GM12878 (cell line): Measurements from ENCODE around the gene RAB4B. TPM values are rescaled to one million over a fixed set of nuclear protein-coding genes. Genes with fewer than 3 reads are reported as not detected.

Source experiments
- BACH1 ChIP-seq: fragments of 450-650 bp; IDR thresholded peaks from 2 replicates; pipeline ENCODE4 v1.6.1; 2017; ENCODE audit warnings: mild to moderate bottlenecking, borderline replicate concordance
- MTA3 ChIP-seq: IDR thresholded peaks from 2 replicates; pipeline ENCODE4 v1.6.1; 2012; ENCODE audit warnings: low read length, inconsistent platforms, borderline replicate concordance
- MXI1 ChIP-seq: fragments of 150-350 bp; IDR thresholded peaks from 2 replicates; pipeline ENCODE4 v1.6.1; 2011; ENCODE audit warnings: low read depth, mild to moderate bottlenecking, inconsistent platforms, low read length, improper control_type of control experiment
- NRF1 ChIP-seq: conservative IDR thresholded peaks from 2 replicates; pipeline ENCODE4 v1.6.1; 2011; ENCODE audit warnings: mild to moderate bottlenecking, low read depth, low read length, improper control_type of control experiment
- ZBED1 ChIP-seq: IDR thresholded peaks from 2 replicates; pipeline ENCODE4 v1.6.1; 2016; ENCODE audit warnings: borderline replicate concordance
- polyA plus RNA-seq, 11 experiments: library from polyadenylated mRNA; depleted of rRNA in 4 of 11; unstranded in 6 of 11; stranded (reverse) in 5 of 11; fragments of >200 nt; fragmentation: Nextera tagmentation in 4 of 11; fragmentation: Illumina TruSeq in 1 of 11; extraction: Ambion mirVana in 4 of 11; extraction: Trizol in 1 of 11; gene quantifications; 1 replicate in 1 of 11; 2 replicates in 10 of 11; pipeline versions ENCODE4 v1.2.1 to v1.2.3, GENCODE V29; 2011 to 2016; ENCODE audit warnings: inconsistent platforms in 2 of 11, missing spikeins in 2 of 11, low read depth in 1 of 11
- total RNA-seq, 4 experiments: library from RNA; depleted of rRNA in 3 of 4; stranded (reverse); fragments of >200 nt in 3 of 4; fragmentation: Illumina TruSeq in 1 of 4; extraction: Trizol in 1 of 4; gene quantifications; 2 replicates each; pipeline versions ENCODE4 v1.2.1 to v1.2.3, GENCODE V29; 2013 to 2021
- TF ChIP-seq, protein P1 (sequence below): fragments of 450-650 bp; IDR thresholded peaks from 2 replicates; pipeline ENCODE4 v1.6.1; 2017; ENCODE audit warnings: mild to moderate bottlenecking, low read depth, inconsistent platforms; ENCODE audit not compliant: poor library complexity, severe bottlenecking
- TF ChIP-seq, protein P2 (sequence below): fragments of 450-650 bp; IDR thresholded peaks from 2 replicates; pipeline ENCODE4 v1.6.1; 2016; ENCODE audit warnings: mild to moderate bottlenecking, moderate library complexity, borderline replicate concordance
- TF ChIP-seq, protein P3 (sequence below): IDR thresholded peaks from 2 replicates; pipeline ENCODE4 v1.6.1; 2011; ENCODE audit warnings: low read depth, low read length, improper control_type of control experiment, borderline replicate concordance
- TF ChIP-seq, protein P4 (sequence below): fragments of 450-650 bp; IDR thresholded peaks from 2 replicates; pipeline ENCODE4 v1.6.1; 2016; ENCODE audit warnings: mild to moderate bottlenecking
- TF ChIP-seq, protein P5 (sequence below): fragments of 450-650 bp; formaldehyde crosslinking; IDR thresholded peaks from 2 replicates; pipeline ENCODE4 v1.4.0; 2020; ENCODE audit warnings: mild to moderate bottlenecking, moderate library complexity
- TF ChIP-seq, protein P6 (sequence below): fragments of 150-350 bp; IDR thresholded peaks from 2 replicates; pipeline ENCODE4 v1.6.1; 2016; ENCODE audit warnings: low read depth, low read length

RAB4B gene
- total and polyA plus RNA-seq, 10 of the 15 experiments (the other 5 are each of a cell fraction or from before 2014, with no cell fraction given): 0.60 to 51.5 (median 27.7) TPM

DNA sequence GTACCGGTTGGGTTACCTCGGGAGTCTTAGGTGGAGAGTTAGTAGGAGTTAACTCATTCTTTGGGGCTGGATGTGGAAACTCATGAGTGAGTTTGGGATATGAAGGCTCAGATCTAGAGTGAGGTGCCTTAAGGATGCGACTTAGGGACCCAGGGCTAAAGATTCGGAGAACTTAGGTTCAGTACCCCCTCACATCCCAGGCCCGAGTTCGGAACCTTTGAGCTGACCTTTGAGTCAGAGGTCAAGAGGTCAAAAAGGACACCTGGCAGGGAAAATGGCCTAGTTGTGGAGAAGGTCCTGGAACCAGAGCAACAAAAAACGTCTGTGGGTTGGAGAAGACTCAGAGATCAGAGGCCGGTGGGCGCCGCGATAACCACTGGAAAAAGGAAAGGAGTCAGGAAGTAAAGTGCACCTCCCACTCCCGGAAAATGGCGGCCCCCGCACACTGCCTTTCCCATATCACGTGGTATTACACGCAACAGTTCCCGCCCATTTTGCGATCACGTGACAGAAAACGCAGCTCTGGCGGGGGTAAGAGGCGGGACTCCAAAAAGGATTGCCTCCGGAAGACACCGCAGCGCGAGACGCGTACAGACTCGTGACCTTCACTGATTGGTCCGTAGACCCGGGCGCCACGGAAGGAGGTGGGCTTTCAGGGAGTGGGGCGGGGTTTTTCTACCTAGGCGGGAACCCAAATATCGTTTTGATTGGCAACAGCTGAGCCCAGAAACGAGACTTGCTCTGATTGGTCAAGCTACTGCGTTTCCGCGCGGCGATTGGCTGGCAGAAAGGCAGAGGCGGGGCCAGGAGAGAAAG, 27.8 kb upstream of the RAB4B start, which contains the start of gene ACTMAP (continued):
- TF ChIP-seq, protein P1, sequence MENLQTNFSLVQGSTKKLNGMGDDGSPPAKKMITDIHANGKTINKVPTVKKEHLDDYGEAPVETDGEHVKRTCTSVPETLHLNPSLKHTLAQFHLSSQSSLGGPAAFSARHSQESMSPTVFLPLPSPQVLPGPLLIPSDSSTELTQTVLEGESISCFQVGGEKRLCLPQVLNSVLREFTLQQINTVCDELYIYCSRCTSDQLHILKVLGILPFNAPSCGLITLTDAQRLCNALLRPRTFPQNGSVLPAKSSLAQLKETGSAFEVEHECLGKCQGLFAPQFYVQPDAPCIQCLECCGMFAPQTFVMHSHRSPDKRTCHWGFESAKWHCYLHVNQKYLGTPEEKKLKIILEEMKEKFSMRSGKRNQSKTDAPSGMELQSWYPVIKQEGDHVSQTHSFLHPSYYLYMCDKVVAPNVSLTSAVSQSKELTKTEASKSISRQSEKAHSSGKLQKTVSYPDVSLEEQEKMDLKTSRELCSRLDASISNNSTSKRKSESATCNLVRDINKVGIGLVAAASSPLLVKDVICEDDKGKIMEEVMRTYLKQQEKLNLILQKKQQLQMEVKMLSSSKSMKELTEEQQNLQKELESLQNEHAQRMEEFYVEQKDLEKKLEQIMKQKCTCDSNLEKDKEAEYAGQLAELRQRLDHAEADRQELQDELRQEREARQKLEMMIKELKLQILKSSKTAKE: peak; percentile 46
- TF ChIP-seq, protein P2, sequence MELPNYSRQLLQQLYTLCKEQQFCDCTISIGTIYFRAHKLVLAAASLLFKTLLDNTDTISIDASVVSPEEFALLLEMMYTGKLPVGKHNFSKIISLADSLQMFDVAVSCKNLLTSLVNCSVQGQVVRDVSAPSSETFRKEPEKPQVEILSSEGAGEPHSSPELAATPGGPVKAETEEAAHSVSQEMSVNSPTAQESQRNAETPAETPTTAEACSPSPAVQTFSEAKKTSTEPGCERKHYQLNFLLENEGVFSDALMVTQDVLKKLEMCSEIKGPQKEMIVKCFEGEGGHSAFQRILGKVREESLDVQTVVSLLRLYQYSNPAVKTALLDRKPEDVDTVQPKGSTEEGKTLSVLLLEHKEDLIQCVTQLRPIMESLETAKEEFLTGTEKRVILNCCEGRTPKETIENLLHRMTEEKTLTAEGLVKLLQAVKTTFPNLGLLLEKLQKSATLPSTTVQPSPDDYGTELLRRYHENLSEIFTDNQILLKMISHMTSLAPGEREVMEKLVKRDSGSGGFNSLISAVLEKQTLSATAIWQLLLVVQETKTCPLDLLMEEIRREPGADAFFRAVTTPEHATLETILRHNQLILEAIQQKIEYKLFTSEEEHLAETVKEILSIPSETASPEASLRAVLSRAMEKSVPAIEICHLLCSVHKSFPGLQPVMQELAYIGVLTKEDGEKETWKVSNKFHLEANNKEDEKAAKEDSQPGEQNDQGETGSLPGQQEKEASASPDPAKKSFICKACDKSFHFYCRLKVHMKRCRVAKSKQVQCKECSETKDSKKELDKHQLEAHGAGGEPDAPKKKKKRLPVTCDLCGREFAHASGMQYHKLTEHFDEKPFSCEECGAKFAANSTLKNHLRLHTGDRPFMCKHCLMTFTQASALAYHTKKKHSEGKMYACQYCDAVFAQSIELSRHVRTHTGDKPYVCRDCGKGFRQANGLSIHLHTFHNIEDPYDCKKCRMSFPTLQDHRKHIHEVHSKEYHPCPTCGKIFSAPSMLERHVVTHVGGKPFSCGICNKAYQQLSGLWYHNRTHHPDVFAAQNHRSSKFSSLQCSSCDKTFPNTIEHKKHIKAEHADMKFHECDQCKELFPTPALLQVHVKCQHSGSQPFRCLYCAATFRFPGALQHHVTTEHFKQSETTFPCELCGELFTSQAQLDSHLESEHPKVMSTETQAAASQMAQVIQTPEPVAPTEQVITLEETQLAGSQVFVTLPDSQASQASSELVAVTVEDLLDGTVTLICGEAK: peak; percentile 68; the same call in 1 of the 2 replicates
- TF ChIP-seq, protein P3, sequence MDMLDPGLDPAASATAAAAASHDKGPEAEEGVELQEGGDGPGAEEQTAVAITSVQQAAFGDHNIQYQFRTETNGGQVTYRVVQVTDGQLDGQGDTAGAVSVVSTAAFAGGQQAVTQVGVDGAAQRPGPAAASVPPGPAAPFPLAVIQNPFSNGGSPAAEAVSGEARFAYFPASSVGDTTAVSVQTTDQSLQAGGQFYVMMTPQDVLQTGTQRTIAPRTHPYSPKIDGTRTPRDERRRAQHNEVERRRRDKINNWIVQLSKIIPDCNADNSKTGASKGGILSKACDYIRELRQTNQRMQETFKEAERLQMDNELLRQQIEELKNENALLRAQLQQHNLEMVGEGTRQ: peak; percentile 97
- TF ChIP-seq, protein P4, sequence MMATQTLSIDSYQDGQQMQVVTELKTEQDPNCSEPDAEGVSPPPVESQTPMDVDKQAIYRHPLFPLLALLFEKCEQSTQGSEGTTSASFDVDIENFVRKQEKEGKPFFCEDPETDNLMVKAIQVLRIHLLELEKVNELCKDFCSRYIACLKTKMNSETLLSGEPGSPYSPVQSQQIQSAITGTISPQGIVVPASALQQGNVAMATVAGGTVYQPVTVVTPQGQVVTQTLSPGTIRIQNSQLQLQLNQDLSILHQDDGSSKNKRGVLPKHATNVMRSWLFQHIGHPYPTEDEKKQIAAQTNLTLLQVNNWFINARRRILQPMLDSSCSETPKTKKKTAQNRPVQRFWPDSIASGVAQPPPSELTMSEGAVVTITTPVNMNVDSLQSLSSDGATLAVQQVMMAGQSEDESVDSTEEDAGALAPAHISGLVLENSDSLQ: peak; percentile 92
- TF ChIP-seq ZBED1 (no peak; the same call in 1 of the 2 replicates), MXI1 (peak; percentile 46; the same call in 1 of the 2 replicates), MTA3 (no peak), BACH1 (peak; percentile 34; the same call in 1 of the 2 replicates), NRF1 (no peak)
- TF ChIP-seq, protein P5, sequence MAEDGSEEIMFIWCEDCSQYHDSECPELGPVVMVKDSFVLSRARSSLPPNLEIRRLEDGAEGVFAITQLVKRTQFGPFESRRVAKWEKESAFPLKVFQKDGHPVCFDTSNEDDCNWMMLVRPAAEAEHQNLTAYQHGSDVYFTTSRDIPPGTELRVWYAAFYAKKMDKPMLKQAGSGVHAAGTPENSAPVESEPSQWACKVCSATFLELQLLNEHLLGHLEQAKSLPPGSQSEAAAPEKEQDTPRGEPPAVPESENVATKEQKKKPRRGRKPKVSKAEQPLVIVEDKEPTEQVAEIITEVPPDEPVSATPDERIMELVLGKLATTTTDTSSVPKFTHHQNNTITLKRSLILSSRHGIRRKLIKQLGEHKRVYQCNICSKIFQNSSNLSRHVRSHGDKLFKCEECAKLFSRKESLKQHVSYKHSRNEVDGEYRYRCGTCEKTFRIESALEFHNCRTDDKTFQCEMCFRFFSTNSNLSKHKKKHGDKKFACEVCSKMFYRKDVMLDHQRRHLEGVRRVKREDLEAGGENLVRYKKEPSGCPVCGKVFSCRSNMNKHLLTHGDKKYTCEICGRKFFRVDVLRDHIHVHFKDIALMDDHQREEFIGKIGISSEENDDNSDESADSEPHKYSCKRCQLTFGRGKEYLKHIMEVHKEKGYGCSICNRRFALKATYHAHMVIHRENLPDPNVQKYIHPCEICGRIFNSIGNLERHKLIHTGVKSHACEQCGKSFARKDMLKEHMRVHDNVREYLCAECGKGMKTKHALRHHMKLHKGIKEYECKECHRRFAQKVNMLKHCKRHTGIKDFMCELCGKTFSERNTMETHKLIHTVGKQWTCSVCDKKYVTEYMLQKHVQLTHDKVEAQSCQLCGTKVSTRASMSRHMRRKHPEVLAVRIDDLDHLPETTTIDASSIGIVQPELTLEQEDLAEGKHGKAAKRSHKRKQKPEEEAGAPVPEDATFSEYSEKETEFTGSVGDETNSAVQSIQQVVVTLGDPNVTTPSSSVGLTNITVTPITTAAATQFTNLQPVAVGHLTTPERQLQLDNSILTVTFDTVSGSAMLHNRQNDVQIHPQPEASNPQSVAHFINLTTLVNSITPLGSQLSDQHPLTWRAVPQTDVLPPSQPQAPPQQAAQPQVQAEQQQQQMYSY: peak; percentile 93
- TF ChIP-seq, protein P6, sequence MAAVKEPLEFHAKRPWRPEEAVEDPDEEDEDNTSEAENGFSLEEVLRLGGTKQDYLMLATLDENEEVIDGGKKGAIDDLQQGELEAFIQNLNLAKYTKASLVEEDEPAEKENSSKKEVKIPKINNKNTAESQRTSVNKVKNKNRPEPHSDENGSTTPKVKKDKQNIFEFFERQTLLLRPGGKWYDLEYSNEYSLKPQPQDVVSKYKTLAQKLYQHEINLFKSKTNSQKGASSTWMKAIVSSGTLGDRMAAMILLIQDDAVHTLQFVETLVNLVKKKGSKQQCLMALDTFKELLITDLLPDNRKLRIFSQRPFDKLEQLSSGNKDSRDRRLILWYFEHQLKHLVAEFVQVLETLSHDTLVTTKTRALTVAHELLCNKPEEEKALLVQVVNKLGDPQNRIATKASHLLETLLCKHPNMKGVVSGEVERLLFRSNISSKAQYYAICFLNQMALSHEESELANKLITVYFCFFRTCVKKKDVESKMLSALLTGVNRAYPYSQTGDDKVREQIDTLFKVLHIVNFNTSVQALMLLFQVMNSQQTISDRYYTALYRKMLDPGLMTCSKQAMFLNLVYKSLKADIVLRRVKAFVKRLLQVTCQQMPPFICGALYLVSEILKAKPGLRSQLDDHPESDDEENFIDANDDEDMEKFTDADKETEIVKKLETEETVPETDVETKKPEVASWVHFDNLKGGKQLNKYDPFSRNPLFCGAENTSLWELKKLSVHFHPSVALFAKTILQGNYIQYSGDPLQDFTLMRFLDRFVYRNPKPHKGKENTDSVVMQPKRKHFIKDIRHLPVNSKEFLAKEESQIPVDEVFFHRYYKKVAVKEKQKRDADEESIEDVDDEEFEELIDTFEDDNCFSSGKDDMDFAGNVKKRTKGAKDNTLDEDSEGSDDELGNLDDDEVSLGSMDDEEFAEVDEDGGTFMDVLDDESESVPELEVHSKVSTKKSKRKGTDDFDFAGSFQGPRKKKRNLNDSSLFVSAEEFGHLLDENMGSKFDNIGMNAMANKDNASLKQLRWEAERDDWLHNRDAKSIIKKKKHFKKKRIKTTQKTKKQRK: no peak; the same call in 1 of the 2 replicates
